ENCODE results near the gene PKD1.

Gene PKD1

DNA sequence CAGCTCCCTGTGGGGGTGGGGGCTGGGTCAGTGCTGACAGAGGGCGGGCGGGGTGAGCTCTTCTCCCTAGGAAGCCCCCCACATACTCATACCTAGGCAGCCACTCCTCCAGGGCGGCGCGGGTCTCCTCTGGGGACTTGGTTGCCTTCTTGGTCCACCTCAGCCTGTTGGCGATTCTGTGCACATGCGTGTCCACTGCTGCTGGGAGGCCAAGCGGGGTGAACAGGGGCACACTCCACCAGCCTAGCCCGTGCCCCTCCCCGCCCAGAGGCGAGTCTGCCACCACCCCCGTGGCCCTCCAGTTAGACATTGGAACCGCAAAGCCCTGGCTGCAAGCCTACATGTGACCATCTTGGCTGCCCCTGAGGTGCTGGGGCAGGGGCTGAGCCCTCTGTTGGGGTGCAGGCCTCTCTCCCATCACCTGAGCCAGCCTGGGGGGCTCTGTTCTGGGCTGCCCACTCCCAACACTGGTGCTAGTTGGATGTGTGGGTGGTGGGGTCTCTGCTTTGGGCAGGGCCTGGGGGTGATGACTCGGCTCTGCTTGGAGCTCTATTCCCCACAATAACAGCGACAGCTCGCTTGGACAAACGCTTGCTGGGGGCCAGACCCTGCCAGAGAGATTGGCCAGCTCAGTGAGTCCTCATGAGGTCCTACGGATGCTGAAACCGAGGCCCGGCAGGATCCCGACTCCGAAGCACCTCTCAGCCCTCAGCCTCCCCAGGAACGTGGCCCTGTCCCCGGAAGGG, 95.5 kb downstream of the PKD1 start:
- no peak for TF ChIP-seq FOXA1 (IDR thresholded peaks at IDR 0.05)
- TF ChIP-seq BHLHE40 (IDR thresholded peaks at IDR 0.05; ENCODE audit: borderline replicate concordance), result no peak
- no peak for TF ChIP-seq L3MBTL2 (conservative IDR thresholded peaks at IDR 0.05)
- no peak for TF ChIP-seq NFRKB (IDR thresholded peaks at IDR 0.05)
- TF ChIP-seq SP1 (IDR thresholded peaks at IDR 0.05), result no peak
- TF ChIP-seq FOXK2 (IDR thresholded peaks at IDR 0.05), result no peak
- no peak for TF ChIP-seq ELF4 (IDR thresholded peaks at IDR 0.05)
- CTCF ChIA-PET, result no interaction called here
- POLR2A ChIA-PET, result interaction anchor here (0.8 to 1.7 kb wide), 4 partner anchors 8 to 76 kb away, joined by 3 to 7 read pairs (median 6); partner anchors contain the start of genes NTHL1, RPS2 and TSC2
- DNase-seq (ENCODE audit: extremely low spot score), result no peak

DNA sequence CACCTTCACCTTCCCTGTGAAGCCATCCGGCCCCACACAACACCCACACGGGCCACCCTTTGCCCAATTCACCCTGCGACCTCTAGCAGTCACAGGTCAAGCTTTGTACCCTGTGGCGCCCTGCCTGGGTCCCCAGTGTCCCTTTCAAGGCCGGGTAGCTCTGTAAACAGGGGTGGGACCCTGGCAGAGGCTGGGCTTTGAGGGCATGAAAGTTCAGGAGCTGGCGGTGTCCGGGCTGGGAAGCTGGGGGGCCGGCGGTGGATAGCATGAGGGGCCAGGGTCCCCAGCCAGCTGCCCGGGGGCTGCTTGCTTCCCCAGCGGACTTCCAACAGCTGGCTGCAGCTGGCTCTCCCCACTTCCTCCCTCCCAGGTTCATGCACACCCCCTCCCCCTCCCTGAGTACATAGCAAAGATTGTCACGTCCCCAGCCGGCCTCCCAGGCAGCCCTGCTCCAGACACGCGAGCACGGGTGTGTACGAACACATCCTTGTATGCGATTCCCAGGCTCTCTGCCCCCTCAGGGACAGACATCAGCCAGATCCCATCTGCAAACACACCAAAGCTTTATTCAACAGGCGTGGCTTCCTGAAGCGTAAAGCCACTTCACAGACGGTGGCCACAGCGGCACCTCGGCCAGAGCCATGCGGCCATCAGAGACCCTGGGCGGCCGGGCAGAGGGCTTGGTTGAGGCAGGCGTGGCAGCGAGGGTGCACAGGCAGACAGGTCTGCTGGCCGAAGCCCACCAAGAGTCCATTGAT, 96.2 kb downstream of the PKD1 start:
- TF ChIP-seq ARNT (IDR thresholded peaks at IDR 0.05) (no peak), BHLHE40 (IDR thresholded peaks at IDR 0.05; ENCODE audit: borderline replicate concordance) (no peak), FOXK2 (IDR thresholded peaks at IDR 0.05) (no peak), CTBP1 (IDR thresholded peaks at IDR 0.05; ENCODE audit: borderline replicate concordance) (no peak), HDGF (IDR thresholded peaks at IDR 0.05; ENCODE audit: borderline replicate concordance) (no peak), LEF1 (IDR thresholded peaks at IDR 0.05; ENCODE audit: borderline replicate concordance) (no peak), L3MBTL2 (conservative IDR thresholded peaks at IDR 0.05) (no peak), ELF4 (IDR thresholded peaks at IDR 0.05) (no peak), SUZ12 (IDR thresholded peaks at IDR 0.05) (no peak), NFRKB (IDR thresholded peaks at IDR 0.05) (no peak)
- TF ChIP-seq, protein P1, sequence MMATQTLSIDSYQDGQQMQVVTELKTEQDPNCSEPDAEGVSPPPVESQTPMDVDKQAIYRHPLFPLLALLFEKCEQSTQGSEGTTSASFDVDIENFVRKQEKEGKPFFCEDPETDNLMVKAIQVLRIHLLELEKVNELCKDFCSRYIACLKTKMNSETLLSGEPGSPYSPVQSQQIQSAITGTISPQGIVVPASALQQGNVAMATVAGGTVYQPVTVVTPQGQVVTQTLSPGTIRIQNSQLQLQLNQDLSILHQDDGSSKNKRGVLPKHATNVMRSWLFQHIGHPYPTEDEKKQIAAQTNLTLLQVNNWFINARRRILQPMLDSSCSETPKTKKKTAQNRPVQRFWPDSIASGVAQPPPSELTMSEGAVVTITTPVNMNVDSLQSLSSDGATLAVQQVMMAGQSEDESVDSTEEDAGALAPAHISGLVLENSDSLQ (IDR thresholded peaks at IDR 0.05), result no peak
- no peak for DNase-seq (ENCODE audit: extremely low spot score)
- ChIA-PET POLR2A (interaction anchor here (1.2 to 1.7 kb wide), 3 partner anchors 8 to 75 kb away, joined by 6 to 7 read pairs (median 6); partner anchors contain the start of genes NTHL1, RPS2 and TSC2), CTCF (no interaction called here)
